Ovary (tissue), 9 donors: ENCODE measurements around the gene ENTR1. TPM values are rescaled to one million over a fixed set of nuclear protein-coding genes. Genes with fewer than 3 reads are reported as not detected.
"Not testable (repeated sequence)": the region's sequence is repeated elsewhere in the genome, so short reads cannot be mapped to it uniquely, and the experiment has no call there.

Source experiments
- DNase-seq, 5 donors: peaks; one replicate each; pipeline ENCODE4 v3.0.0-alpha.2; 2019 to 2020
- H3K27ac ChIP-seq, 2 donors: fragments of 200-600 bp; one replicate each; pipeline versions ENCODE4 v1.5.1 to v1.8.0; 2019 to 2022
- H3K27me3 ChIP-seq: fragments of 200-600 bp; one replicate; pipeline ENCODE4 v1.8.0; 2022
- H3K36me3 ChIP-seq: fragments of 200-600 bp; sonication (generic); one replicate; pipeline ENCODE4 v1.5.1; 2019
- H3K4me1 ChIP-seq: one replicate; pipeline ENCODE4 v1.8.1; 2013; ENCODE audit warnings: mild to moderate bottlenecking, moderate library complexity; ENCODE audit not compliant: insufficient read depth
- H3K4me3 ChIP-seq: fragments of 200-600 bp; sonication (generic); one replicate; pipeline ENCODE4 v1.5.1; 2017
- H3K9me3 ChIP-seq, 2 donors: fragments of 200-600 bp in 1 of 2; sonication (generic) in 1 of 2; one replicate each; pipeline versions ENCODE4 v1.5.1 to v1.8.1; 2013 to 2019; ENCODE audit warnings: mild to moderate bottlenecking in 1 of 2, moderate library complexity in 1 of 2
- CTCF ChIP-seq, 3 donors: fragments of 450-650 bp in 2 of 3; fragments of 200-600 bp in 1 of 3; IDR thresholded peaks; one replicate each; pipeline versions ENCODE4 v1.5.1 to v1.8.0; 2016 to 2022; ENCODE audit warnings: antibody characterized with exemption in 3 of 3, mild to moderate bottlenecking in 1 of 3
- EP300 ChIP-seq: sonication (generic); formaldehyde crosslinking; IDR thresholded peaks from one replicate; pipeline ENCODE4 v1.6.1; 2017; ENCODE audit warnings: antibody characterized with exemption
- POLR2A ChIP-seq: fragments of 450-650 bp; IDR thresholded peaks from one replicate; pipeline ENCODE4 v1.6.1; 2017; ENCODE audit warnings: antibody characterized with exemption, mild to moderate bottlenecking, moderate library complexity
- WGBS, 3 donors: extraction: QIAGEN DNeasy Blood & Tissue Kit in 1 of 3; methylation state at CpG; one replicate each; pipeline versions ENCODE4 v1.1.5 to v1.1.7; 2013 to 2017; 5-methylcytosine and 5-hydroxymethylcytosine counted together
- intact Hi-C, 4 donors: fragments of 100-400 bp; cut with DNase I; formaldehyde crosslinking; loops; one replicate each; pipeline versions ENCODE4 v1.11.0 to v1.15.1; 2022 to 2023
- polyA plus RNA-seq, 2 donors: library from polyadenylated mRNA; stranded (reverse); fragments of 200-250 nt in 1 of 2; fragments of 350-450 nt in 1 of 2; fragmentation: Illumina TruSeq in 1 of 2; extraction: RNeasy Lipid Tissue Mini Kit (QIAGEN cat#74804) in 1 of 2; gene quantifications; one replicate each; pipeline ENCODE4 v1.2.3, GENCODE V29; 2013 to 2014
- total RNA-seq, 7 donors: library from RNA; depleted of rRNA in 2 of 7; stranded (reverse); fragments of >200 nt in 2 of 7; fragmentation: NEBNext Ultra II Directional in 3 of 7; extraction: Animal tissue kit (Norgen Biotek cat#: 25700) in 3 of 7; gene quantifications; one replicate each; pipeline versions ENCODE4 v1.1.0 to v1.2.4, GENCODE V29; 2016 to 2023
- donor health status: DM: no; HTN: no; CAD: no; lungs with moderate emphysema.
- donor health status: DM: no; HTN: no; CAD: no.
- donor health status: Bipolar disorder and iron deficiency.
- donor health status: DM: yes; HTN: yes; CAD: no.
- donor health status: DM: no; HTN: no; CAD: no.
- donor health status: DM: yes; HTN: yes; CAD: no.

Gene ENTR1
- total and polyA plus RNA-seq, 9 donors, result 19.3 to 52.5 (median 27.2) TPM

GRCh38 chr9:136429075-136429628, 18.7 kb upstream of the ENTR1 start:
- H3K27me3 ChIP-seq, result no peaks in the 10 kb centered on the region
- H3K36me3 ChIP-seq, result no peaks in the 10 kb centered on the region

GRCh38 chr9:136426787-136427186, 16.4 kb upstream of the ENTR1 start:
- Histone ChIP-seq H3K27me3 (no peaks in the 10 kb centered on the region), H3K36me3 (no peaks in the 10 kb centered on the region), H3K4me1 (no peaks in the 10 kb centered on the region), H3K4me3 (no peak overlapping the region), H3K27ac (no peak overlapping the region), H3K9me3 (no peaks in the 10 kb centered on the region)
- WGBS, 3 donors, result 80 to 85% (median 81%) methylated on average over 12 of the region's 12 CpGs
- TF ChIP-seq CTCF (IDR thresholded peaks at IDR 0.05), result no peak
- no peak for TF ChIP-seq EP300
- no peak for TF ChIP-seq POLR2A
- intact Hi-C loops, result no loop called here
- no peak for DNase-seq

More at GRCh38 chr9:136429075-136429628, 18.7 kb upstream of the ENTR1 start:
- 78 to 82% (median 81%) methylated on average over 21 of the region's 21 CpGs for WGBS, 3 donors
- no peaks in the 10 kb centered on the region for H3K9me3 ChIP-seq
- intact Hi-C loops, result no loop called here
- no peak for DNase-seq
- no peak overlapping the region for H3K4me3 ChIP-seq
- no peak overlapping the region for H3K27ac ChIP-seq
- TF ChIP-seq CTCF (IDR thresholded peaks at IDR 0.05) (no peak), EP300 (no peak), POLR2A (no peak)
- no peaks in the 10 kb centered on the region for H3K4me1 ChIP-seq

GRCh38 chr9:136425367-136425766, 15.0 kb upstream of the ENTR1 start:
- WGBS, 3 donors, result 75 to 78% (median 77%) methylated on average over 7 of the region's 7 CpGs
- H3K36me3 ChIP-seq, H3K9me3 ChIP-seq, intact Hi-C loops, H3K27me3 ChIP-seq, DNase-seq, H3K4me3 ChIP-seq, H3K27ac ChIP-seq, H3K4me1 ChIP-seq: not testable (repeated sequence)

- intact Hi-C loops, result no loop called here
- TF ChIP-seq CTCF (IDR thresholded peaks at IDR 0.05), result no peak
- TF ChIP-seq POLR2A, result no peak
- no peak for TF ChIP-seq EP300
- Histone ChIP-seq H3K27me3 (no peaks in the 10 kb centered on the region), H3K27ac (no peak overlapping the region), H3K4me3 (no peak overlapping the region), H3K9me3 (no peaks in the 10 kb centered on the region), H3K36me3 (no peaks in the 10 kb centered on the region), H3K4me1 (no peaks in the 10 kb centered on the region)
- 73 to 85% (median 80%) methylated on average over 27 of the region's 27 CpGs for WGBS, 3 donors
- DNase-seq, result no peak
Observed at GRCh38 chr9:136424750-136425362, 14.4 kb upstream of the ENTR1 start.

- Histone ChIP-seq H3K27me3 (no peaks in the 10 kb centered on the region), H3K4me3 (no peak overlapping the region), H3K36me3 (no peaks in the 10 kb centered on the region), H3K9me3 (no peaks in the 10 kb centered on the region), H3K4me1 (no peaks in the 10 kb centered on the region), H3K27ac (no peak overlapping the region)
- no peak for TF ChIP-seq CTCF (IDR thresholded peaks at IDR 0.05)
- TF ChIP-seq POLR2A, result no peak
- no peak for TF ChIP-seq EP300
- intact Hi-C loops, result no loop called here
- DNase-seq, result no peak
- WGBS, 3 donors, result 89 to 95% (median 93%) methylated on average over 43 of the region's 43 CpGs
Observed at GRCh38 chr9:136423432-136424146, 13.2 kb upstream of the ENTR1 start.
